ENCODE measurements around the gene SERPINE2. TPM values are rescaled to one million over a fixed set of nuclear protein-coding genes. Genes with fewer than 3 reads are reported as not detected.
"Not testable (repeated sequence)": the region's sequence is repeated elsewhere in the genome, so short reads cannot be mapped to it uniquely, and the experiment has no call there.

Gene SERPINE2
- polyA plus RNA-seq, 4 donors = 55.3 to 148 (median 129) TPM

DNA sequence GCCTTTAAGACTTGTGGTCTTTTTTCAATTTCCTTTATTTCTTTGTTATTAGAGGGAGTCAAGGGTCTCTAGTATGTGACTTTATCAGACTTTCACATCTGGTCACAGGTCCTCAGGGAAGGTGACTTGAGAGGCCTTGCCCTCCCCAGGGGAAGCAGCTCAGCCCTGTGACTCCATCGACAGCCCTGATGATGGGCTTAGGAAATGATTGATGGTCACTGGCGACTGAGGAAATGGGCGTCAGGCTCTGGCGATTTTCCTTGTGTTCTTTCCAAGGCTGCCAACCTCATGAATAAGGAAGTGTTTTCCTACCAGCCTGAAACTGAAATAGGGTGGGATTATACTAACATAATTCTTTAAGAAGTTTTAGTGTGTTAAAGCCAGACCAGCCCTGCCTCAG lies 21.1 kb downstream of the SERPINE2 start:
- peak in 1 of 4 donors; percentile 42 for DNase-seq (ENCODE audit: low read depth in 4 of 4, low spot score in 3 of 4)

DNA sequence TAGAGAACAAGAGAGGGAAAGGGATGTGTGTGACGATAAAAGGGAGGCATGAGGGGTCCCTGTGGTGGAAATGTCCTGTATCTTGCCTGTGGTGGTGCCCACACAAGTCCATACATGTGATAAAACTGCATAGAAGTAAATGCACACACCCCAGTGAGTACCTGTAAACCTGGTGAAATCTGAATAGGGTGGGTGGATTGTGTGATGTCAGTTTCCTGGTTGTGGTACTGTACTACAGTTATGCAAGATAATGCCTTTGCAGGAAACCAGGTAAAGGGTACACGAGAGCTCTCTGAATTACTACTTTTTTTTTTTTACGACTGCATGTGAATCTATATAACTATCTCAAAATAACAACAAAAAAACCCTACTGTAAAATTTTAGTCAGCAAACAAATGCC lies 22.1 kb downstream of the SERPINE2 start:
- DNase-seq (ENCODE audit: low read depth in 4 of 4, low spot score in 3 of 4) = no peak

DNA sequence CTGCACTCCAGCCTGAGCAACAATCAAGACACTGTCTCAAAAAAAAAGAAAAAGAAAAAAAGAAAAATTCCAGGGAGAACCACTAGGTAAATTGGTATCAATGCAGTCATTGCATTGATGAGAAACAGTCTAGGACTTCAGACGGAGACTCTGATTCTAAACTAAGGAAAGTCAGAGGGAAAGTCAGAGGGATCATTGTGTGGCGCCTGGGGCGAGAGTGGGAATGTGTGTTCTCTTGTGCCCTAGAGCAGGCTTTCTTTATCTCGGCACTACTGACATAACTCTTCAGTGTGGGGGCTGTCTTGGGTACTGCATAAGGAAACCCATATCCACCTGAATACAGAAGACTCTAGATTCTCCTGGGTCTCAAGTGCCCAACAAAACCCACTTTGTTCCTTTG lies 24.8 kb downstream of the SERPINE2 start:
- DNase-seq (ENCODE audit: low read depth in 4 of 4, low spot score in 3 of 4) = no peak

DNA sequence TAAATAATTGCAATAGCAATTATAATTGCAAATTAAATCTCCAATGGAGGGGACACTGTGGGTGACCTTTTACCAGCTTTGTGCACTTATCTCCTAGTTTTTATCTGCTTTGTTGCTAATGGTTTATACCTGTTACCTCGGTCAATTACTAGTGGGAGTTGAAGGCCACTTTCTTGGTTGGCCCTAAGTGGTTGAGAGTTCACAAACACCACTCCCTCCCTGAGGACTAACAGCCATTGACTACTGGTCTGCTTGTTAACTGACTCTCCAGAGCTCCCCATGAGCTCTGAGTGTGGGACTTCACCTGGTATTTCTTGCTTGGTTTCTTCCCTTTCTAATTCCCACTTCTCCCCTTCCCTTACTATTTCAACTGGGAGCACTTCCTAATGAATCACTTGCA lies 27.2 kb downstream of the SERPINE2 start:
- DNase-seq (ENCODE audit: low read depth in 4 of 4, low spot score in 3 of 4) = no peak

DNA sequence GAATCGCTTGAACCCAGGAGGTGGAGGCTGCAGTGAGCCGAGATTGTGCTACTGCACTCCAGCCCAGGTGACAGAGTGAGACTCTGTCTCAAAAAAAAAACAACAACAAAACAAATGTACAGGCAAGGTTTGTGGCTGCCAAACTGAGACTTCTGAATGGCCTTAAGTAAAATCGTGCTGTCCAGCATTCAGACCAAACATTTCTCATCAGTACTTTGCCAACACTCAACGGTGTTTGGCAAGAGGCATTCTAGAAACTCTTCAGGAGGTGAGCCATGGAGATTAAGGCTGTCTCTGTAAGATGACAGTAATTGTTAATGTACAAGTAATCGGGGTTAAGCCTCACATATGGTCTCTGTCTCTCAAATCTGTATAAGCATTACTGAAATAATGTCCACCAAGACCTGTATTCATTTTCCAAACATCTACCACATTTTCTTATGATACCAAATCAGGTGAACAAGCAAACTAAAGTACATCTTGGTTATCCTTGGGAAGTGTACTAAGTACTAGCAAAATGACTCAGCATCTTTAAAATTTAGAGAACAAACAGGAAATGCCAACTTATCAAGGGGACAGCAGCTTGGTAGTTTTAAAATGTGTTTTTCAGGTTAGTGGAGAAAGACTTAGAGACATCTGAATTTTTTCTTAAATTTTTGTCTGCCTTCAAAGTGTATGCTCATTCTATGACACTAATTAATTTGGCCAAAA lies 29.3 kb downstream of the SERPINE2 start:
- no peak for DNase-seq (ENCODE audit: low read depth in 4 of 4, low spot score in 3 of 4)

DNA sequence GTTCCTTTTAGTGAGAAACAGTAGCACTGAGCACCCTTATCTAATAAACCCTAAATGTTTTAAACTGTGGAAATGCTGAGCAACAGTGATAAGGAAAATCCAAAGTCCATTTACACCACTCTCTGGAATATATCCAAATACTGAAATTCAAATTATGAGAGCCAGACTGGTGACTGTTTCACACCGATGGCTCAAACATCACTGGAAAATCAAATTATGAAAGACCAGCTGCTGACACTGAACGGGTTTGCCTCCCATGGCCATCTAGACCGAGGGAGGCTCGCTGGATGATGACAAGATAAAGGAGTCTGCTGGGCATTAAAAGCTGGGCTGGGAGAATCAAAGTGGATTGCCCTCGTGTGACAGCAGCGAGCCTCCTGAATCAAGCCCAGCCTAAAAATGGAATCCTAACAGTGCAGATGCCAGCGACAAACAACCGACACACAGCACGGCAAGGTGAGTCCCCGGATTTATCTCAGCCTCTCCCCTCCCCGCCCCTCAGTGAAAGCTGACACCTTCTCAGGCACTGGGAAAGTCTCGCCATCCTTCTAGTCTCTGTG lies 30.3 kb downstream of the SERPINE2 start:
- no peak for DNase-seq (ENCODE audit: low read depth in 4 of 4, low spot score in 3 of 4)

DNA sequence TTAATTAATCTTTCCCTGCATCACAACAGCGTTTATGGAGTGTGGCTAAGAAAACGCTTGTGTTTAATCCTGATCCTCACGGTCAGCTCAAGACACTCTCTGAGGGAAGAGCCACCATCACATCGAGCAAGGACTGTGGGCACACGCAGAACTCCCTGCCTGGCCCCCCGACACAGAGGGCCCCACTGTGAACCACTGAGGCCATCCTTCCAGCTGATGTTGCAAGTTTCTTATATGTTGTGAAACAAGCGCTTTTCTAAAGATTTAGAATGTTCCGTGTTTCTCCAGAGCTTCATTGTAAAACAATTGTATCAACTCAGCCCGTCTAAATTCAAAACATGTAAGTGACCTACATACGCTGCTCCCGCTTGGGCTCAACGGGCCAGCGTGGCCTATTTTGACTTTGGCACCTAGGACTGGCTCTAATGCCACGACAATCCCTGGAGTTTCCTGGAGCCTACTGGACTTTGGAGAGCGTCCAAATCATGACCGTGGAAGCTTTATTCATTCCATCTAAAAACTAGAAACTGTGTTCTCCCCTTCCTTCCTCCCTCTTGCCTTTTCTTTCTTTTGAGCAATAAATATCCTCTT lies 34.9 kb downstream of the SERPINE2 start:
- no peak for DNase-seq (ENCODE audit: low read depth in 4 of 4, low spot score in 3 of 4)

DNA sequence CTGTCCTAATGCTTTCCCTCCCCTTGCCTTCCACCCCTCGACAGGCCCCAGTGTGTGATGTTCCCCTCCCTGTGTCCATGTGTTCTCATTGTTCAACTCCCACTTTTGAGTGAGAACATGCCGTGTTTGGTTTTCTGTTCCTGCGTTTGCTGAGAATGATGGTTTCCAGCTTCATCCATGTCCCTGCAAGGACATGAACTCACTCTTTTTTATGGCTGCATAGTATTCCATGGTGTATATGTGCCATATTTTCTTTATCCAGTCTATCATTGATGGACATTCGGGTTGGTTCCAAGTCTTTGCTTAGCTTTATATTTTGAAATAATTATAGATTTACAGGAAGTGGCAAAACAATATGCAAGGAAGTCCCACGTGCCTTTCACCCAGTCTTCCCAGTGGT lies 38.4 kb downstream of the SERPINE2 start:
- DNase-seq (ENCODE audit: low read depth in 4 of 4, low spot score in 3 of 4) = not testable (repeated sequence)

DNA sequence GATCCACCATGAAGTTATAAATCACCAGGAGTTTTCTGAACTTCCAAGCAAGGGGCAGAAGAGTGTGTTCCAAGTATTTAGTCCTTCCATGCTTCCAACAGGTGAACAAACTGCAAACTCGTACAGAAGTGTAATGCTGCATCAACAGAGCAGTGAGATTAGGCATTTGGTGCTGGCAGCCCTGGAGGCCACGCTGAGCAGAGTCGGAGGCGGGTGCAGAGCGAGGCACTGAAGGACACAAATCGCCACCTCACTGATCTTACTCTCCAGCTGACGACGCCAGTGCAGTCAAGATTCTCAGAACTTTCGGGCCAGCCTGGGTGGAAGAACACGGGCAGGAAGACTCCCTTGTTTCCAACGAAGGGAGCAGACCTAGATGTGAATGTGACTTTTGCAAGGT lies 39.2 kb downstream of the SERPINE2 start:
- DNase-seq (ENCODE audit: low read depth in 4 of 4, low spot score in 3 of 4) = no peak

DNA sequence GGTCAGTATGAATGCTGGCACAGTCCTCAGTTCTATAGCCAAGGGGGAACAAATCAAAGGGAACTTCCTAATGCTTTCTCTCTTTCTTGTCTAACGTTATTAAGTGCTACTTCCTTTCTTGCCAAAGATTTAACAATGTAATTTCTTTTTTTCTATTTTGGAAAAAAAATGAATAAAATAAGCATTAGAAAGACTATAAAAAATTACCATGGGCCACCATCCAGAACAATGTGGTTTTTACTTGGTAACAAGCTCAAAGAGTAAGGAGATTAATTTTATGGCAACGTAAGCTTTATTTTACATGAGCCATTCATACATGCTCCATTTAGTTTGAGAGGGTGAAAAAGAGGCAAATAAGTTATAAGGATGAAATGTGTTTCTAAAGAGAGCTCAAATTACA lies 40.1 kb downstream of the SERPINE2 start:
- no peak for DNase-seq (ENCODE audit: low read depth in 4 of 4, low spot score in 3 of 4)

DNA sequence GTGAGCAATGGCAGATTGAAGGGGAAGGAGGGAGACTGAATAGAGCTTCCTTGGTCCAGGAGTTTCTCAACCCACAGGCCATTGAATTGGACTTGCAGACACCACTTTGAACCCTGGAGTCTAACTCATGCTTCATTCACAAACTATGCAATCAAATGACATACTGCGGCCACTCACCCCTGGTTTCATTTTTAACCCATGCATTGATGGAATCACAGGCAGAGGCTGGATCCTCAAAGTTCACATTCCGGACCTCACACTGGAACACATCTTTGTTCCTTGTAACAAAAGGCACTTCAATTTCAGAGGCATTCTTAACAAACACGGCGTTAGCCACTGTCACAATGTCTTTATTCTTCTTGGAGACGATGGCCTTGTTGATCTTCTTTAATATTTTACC lies 41.1 kb downstream of the SERPINE2 start:
- DNase-seq (ENCODE audit: low read depth in 4 of 4, low spot score in 3 of 4) = no peak

DNA sequence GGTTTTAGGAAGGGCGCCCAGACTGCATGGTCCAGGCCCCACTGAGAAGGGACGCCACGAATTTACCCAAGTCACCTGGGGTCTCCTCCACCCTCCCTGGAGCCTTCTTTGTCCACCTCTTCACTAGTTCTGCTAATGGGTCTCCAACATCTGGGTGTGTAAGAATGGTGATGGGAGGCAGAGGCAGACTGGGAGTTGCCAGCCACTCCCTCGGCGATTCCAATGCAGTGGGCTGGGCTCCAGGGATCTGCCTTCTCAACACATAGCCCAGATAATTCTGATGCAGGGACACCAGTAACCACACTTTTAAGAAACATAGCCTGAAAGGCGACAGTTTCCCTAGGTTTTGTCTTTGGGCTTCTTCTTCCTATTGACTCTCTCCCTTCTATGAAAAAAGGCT lies 42.7 kb downstream of the SERPINE2 start:
- DNase-seq (ENCODE audit: low read depth in 4 of 4, low spot score in 3 of 4) = no peak

DNA sequence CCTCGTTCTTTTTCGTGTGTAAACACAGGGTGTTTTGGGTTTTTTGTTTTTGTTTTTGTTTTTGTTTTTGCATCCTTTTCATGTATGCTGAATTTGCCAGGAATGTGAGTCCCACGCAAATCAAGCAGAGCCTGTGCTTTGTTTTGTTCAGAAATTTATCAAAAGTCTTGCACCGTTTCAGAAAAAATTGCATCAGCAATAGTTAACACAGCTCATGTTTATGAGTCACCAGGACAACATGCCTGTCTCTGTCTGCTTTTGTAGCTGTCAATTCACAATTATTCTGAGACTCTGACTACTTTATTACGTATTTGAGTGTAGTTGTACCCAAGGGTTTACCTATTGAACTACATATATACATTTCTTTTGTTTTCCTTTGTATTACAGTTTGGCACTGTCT lies 43.5 kb downstream of the SERPINE2 start:
- DNase-seq (ENCODE audit: low read depth in 4 of 4, low spot score in 3 of 4) = no peak

DNA sequence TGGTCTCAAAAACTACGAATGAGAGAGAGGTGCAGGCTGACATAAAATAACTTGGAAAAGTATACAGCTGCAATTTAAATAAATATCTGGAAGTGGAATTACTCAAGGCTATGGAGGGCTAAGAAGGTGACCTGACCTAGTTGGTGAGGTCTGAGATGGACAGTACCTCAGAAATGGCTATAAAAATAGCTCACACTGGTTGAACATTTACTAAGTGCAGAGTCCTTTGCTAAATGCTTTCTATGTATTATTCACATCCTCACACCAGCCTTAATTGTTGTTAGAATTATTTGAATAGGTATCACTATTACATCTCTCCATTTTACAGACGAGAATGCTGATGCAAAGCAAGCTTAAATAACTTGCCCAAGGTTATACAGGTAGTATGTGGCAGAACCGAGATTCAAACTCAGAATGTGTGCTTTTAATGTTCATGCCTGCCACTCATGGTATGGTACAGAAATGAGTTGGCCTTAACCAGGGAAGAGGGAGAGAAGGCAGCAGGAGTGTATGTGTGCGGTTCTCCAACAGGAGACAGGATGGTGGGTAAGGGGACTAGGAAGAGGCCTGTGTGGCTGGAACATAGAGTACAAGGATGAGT lies 44.4 kb downstream of the SERPINE2 start:
- no peak for DNase-seq (ENCODE audit: low read depth in 4 of 4, low spot score in 3 of 4)

DNA sequence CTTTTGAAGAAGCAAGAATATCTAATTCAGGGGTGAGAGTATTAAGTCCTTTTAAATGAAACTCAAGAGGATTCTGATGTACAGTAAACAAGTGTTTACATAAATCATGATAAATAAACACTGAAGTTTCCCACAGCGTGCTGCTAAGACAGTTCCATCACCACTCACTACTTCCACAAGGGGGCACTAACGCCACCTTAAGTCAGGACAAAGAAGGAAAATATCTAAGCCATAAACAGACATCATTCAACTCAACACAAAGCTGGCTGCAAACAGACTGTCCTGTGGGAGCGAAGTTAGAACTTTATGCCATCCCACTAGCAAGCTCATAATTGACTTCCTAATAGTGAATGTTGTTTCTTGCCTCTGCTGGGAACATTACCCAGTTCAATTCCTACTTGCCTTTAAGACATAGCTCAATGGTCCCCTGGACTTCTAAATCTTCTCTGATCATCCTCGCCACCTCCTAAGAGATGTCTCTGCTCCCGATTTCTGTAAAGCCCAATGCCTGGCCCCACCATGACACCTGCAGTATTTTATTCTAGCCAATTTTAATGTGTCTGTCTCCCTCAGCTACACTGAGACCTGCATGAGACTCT lies 45.4 kb downstream of the SERPINE2 start:
- DNase-seq (ENCODE audit: low read depth in 4 of 4, low spot score in 3 of 4) = peak in 3 of 4 donors; percentile 45 to 73 (median 62)

DNA sequence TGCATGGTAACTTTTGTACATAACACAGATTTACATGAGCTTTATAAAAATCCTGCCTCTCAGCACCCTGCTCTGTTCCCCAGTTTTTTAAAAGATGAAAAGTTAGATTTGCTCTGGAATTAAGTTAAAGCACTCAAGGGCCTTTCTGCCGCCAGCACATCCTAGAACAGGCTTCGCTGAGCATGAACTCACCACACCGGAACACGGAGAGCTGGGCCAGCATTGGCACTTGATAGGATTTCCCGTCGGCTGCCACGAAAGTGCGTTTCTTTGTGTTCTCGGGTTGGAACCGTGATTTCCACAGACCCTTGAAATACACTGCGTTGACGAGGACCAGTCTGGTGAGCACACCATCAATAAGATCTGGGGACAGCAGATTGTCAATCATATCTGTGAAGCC lies 47.5 kb downstream of the SERPINE2 start:
- no peak for DNase-seq (ENCODE audit: low read depth in 4 of 4, low spot score in 3 of 4)

DNA sequence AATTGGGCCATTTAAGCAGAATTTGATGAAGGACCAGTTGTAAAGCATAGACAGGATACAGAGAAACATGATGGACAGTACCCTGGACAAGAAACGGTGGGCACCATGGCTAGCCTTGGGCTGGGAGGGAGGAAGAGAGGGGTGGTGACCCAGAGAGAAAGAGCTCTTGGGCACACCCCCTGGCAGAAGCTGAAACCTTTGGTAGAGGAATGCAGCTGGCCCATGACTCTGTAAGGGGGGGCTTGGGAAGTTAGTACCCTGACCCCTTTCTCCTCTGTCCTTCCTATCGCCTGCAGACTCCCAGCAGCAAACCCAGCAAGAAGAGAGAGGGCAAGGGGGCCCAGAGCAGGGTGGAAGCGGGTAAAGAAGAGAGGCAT lies 49.2 kb downstream of the SERPINE2 start:
- no peak for DNase-seq (ENCODE audit: low read depth in 4 of 4, low spot score in 3 of 4)

DNA sequence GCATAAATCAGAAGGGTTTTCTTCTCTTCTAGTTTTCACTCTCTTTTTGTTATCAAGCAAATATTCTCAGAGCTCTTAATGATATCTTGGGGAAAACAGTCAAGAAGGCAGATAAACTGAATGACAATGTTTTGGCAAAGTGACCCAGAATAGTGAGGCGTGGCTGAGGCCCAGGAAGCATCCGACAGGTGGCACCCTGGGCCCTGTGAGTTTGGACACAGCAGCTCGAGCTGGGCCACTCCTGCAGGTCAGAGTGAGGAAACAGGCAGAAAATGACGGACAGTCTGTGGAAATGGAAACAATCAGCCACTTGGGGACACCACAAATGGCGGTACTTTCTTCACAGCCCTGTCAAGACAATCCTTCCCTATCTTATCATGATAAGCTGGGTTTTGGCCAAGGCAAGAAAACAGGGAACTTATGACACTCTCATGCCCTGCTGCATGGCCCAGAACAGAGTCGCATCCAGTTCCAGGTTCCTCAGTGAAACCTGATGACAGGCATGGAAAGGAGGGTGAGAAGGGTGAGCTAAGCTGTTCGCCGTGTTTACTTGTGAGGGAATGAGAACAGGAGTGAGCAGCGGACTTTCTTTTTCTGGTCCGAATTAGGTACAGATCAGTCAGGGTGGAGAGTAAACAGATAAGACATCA lies 49.8 kb downstream of the SERPINE2 start:
- no peak for DNase-seq (ENCODE audit: low read depth in 4 of 4, low spot score in 3 of 4)

DNA sequence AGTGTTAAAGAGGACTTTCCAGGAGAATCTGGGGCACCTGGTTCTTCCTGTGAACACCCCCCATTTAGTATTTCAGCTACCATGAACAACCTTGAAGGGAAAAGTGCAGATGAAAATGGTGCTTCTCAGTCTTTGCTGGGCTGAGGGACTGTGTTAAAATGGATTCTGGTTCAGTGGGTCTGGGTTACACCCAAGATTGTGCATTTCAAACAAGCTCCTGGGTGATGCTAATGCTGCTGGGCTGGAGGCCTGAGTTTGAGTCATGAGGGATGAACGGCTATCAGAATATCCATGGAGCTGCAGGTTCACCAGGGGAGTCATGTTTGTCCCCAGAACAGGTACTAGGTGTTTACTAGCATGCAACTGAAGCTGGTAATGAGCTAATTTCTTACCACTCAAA lies 57.8 kb downstream of the SERPINE2 start:
- no peak for DNase-seq (ENCODE audit: low read depth in 4 of 4, low spot score in 3 of 4)

DNA sequence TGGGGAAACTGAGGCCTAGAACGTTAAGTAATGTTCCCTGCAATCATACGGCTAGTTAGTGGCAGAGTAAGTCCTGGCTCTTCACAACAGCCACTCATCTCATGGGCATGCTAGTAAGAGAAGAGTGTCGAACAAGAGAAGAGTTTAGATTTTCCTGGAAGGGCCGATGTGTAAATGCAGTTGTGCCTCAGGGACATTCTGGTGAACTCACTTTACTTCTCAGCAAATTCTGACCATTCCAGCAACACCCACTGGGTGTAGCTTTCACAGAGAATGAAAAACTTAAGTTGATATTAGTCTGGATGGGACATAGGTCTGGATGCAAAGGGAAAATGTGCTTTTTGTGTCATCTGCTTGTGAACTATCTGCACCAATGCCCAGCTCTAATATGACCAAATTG lies 58.3 kb downstream of the SERPINE2 start:
- no peak for DNase-seq (ENCODE audit: low read depth in 4 of 4, low spot score in 3 of 4)

DNA sequence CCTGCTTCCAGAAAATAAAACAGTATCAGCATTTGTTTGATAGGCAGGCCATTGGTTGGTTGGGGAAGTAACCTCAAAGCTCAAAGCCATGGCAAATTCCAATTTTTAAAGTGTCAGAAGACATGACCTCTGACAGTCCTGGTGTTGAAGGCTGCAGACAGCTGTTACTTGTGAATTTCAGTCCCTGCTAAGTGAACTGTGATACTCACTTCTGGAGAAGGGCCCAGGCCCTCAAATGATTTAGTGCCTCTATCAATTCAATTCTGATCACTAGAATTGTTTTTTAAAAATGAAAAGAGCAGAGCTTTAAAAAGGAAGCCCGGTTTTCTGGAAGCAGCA lies 58.7 kb downstream of the SERPINE2 start:
- no peak for DNase-seq (ENCODE audit: low read depth in 4 of 4, low spot score in 3 of 4)
